A549 (cell line): ENCODE measurements around the gene PCDHGC5.

Experiments used
- CEBPB ChIP-seq, 2 experiments: fragments of >200 bp in 1 of 2; sonication (Bioruptor Twin) in 1 of 2; formaldehyde crosslinking in 1 of 2; IDR thresholded peaks; 2 replicates each; pipeline ENCODE4 v1.6.1; 2012 to 2016
- EHF ChIP-seq: fragments of 250-450 bp; sonication (Bioruptor Pico); IDR thresholded peaks from 2 replicates; pipeline ENCODE4 v1.5.0; 2020; ENCODE audit warnings: mild to moderate bottlenecking
- EP300 ChIP-seq, 2 experiments: fragments of >200 bp; sonication (Bioruptor Twin); formaldehyde crosslinking; IDR thresholded peaks; 2 replicates in 1 of 2; 3 replicates in 1 of 2; pipeline ENCODE4 v1.6.1; 2016 to 2017
- MYC ChIP-seq: IDR thresholded peaks from 2 replicates; pipeline ENCODE4 v1.6.1; 2012; ENCODE audit warnings: mild to moderate bottlenecking, inconsistent platforms, low read length, improper control_type of control experiment, borderline replicate concordance
- POLR2A ChIP-seq: IDR thresholded peaks from 2 replicates; pipeline ENCODE4 v1.6.1; 2012; ENCODE audit warnings: mild to moderate bottlenecking, low read length
- TP53 ChIP-seq: fragments of 250-450 bp; sonication (Bioruptor Pico); IDR thresholded peaks from 2 replicates; pipeline ENCODE4 v1.5.0; 2021; ENCODE audit warnings: mild to moderate bottlenecking, moderate library complexity
- TF ChIP-seq, protein P1 (sequence below): fragments of >200 bp; sonication (Bioruptor Twin); formaldehyde crosslinking; IDR thresholded peaks from 3 replicates; pipeline ENCODE4 v1.5.1; 2016

DNA sequence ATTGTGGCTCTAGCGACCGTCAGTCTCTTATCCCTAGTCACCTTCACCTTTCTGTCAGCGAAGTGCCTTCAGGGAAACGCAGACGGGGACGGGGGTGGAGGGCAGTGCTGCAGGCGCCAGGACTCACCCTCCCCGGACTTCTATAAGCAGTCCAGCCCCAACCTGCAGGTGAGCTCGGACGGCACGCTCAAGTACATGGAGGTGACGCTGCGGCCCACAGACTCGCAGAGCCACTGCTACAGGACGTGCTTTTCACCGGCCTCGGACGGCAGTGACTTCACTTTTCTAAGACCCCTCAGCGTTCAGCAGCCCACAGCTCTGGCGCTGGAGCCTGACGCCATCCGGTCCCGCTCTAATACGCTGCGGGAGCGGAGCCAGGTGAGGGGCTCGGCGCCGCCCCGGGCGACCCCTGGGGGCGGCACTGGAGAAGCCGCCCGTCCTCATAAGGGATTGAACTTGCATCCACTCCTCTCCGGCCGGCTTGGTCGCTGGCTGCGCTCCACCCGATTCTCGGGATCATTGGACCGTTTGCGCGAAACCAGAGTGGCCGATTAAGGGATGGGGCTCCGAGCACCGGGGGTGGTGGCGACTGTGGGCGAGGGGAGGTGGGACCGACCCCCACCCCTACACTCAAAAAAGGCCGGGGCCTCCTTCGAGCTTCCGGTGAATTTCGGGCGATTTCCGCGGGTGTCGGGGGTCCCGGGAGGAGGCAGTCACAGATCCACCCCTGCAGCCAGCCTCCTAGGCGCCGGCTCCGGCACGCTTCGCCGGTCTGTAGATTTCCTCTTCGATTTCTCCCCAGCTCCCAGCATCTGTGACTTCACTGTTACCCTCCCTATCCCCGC, 2.7 kb downstream of the PCDHGC5 start:
- no peak for TF ChIP-seq MYC
- no peak for TF ChIP-seq CEBPB (IDR thresholded peaks at IDR 0.05)
- no peak for TF ChIP-seq POLR2A
- no peak for TF ChIP-seq EP300 (IDR thresholded peaks at IDR 0.05)
- TF ChIP-seq, protein P1, sequence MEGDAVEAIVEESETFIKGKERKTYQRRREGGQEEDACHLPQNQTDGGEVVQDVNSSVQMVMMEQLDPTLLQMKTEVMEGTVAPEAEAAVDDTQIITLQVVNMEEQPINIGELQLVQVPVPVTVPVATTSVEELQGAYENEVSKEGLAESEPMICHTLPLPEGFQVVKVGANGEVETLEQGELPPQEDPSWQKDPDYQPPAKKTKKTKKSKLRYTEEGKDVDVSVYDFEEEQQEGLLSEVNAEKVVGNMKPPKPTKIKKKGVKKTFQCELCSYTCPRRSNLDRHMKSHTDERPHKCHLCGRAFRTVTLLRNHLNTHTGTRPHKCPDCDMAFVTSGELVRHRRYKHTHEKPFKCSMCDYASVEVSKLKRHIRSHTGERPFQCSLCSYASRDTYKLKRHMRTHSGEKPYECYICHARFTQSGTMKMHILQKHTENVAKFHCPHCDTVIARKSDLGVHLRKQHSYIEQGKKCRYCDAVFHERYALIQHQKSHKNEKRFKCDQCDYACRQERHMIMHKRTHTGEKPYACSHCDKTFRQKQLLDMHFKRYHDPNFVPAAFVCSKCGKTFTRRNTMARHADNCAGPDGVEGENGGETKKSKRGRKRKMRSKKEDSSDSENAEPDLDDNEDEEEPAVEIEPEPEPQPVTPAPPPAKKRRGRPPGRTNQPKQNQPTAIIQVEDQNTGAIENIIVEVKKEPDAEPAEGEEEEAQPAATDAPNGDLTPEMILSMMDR: no peak
- TF ChIP-seq TP53: no peak
- TF ChIP-seq EHF: no peak
